ENCODE results near the gene DPY30.
"Not testable (repeated sequence)": the region's sequence is repeated elsewhere in the genome, so short reads cannot be mapped to it uniquely, and the experiment has no call there.

DNA sequence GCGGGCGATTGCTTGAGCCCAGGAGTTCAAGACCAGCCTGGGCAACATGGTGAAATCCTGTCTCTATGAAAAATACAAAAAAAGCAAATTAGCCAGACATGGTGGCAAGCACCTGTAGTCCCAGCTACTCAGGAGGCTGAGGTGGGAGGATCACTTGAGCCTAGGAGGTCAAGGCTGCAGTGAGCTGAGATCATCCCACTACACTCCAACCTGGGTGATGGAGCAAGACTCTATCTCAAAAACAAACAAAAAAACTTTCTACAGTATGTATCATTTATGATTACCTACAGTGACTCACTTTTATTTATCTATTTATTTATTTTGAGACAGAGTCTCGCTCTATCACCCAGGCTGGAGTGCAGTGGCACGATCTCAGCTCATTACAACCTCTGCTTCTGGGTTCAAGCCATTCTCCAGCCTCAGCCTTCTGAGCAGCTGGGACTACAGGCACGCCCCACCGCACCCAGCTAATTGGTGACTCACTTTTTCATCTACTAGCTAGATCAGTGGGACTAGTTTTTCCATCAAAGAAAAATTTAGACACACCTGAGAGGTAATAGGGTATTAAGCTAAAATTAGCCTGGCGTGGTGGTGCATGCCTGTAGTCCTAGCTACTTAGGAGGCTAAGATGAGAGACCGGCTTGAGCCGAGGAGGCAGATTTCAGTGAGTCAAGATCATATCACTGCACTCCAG is 20.7 kb downstream of the DPY30 start:
- TF ChIP-seq, protein P1, sequence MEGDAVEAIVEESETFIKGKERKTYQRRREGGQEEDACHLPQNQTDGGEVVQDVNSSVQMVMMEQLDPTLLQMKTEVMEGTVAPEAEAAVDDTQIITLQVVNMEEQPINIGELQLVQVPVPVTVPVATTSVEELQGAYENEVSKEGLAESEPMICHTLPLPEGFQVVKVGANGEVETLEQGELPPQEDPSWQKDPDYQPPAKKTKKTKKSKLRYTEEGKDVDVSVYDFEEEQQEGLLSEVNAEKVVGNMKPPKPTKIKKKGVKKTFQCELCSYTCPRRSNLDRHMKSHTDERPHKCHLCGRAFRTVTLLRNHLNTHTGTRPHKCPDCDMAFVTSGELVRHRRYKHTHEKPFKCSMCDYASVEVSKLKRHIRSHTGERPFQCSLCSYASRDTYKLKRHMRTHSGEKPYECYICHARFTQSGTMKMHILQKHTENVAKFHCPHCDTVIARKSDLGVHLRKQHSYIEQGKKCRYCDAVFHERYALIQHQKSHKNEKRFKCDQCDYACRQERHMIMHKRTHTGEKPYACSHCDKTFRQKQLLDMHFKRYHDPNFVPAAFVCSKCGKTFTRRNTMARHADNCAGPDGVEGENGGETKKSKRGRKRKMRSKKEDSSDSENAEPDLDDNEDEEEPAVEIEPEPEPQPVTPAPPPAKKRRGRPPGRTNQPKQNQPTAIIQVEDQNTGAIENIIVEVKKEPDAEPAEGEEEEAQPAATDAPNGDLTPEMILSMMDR (IDR thresholded peaks at IDR 0.05): not testable (repeated sequence)
- not testable (repeated sequence) for TF ChIP-seq POLR2A, POLR2AphosphoS5 (IDR thresholded peaks at IDR 0.05)
